Measurements from ENCODE around the gene ERN1.

GRCh38 chr17:64020056-64020766 lies 109.7 kb downstream of the ERN1 start, which contains the start of gene ICAM2:
- TF ChIP-seq YY1 (IDR thresholded peaks at IDR 0.05; ENCODE audit: low read depth, low read length) (no peak), BRCA1 (IDR thresholded peaks at IDR 0.05; ENCODE audit: low read depth, low read length) (no peak), SP1 (IDR thresholded peaks at IDR 0.05; ENCODE audit: low read depth, low read length) (no peak), CTCF (IDR thresholded peaks at IDR 0.05; ENCODE audit: control extremely low read depth in 1 of 3, insufficient read depth in 1 of 3, low read depth in 1 of 3, low read length in 3 of 3) (no peak), USF2 (IDR thresholded peaks at IDR 0.05; ENCODE audit: low read length) (no peak), EP300 (IDR thresholded peaks at IDR 0.05; ENCODE audit: borderline replicate concordance in 1 of 2, low read depth in 2 of 2, low read length in 2 of 2) (no peak), EZH2 (IDR thresholded peaks at IDR 0.05; ENCODE audit: low read depth, low read length, severe bottlenecking) (no peak), CHD7 (IDR thresholded peaks at IDR 0.05; ENCODE audit: insufficient replicate concordance, low read length) (no peak)
